HCT116 (cell line): Measurements from ENCODE around the gene TMEM178B. TPM values are rescaled to one million over a fixed set of nuclear protein-coding genes. Genes with fewer than 3 reads are reported as not detected.

Source experiments
- ATAC-seq: fragments of 200-7000 bp; cut with Tn5 transposase; 2 replicates; pipeline ENCODE4 v1.9.1; 2020; ENCODE audit warnings: mild to moderate bottlenecking, moderate library complexity
- BruUV-seq: library from RNA; stranded (reverse); fragments of 400-500 nt; replicated peaks from 2 replicates; lab custom pipeline; 2021; lab: Mats Ljungman, UMichigan
- CTCF ChIA-PET: fragments of 300-600 bp; sonication (Branson Sonifier 250); formaldehyde crosslinking; loops from one replicate; lab custom pipeline; 2021; ENCODE audit warnings: antibody characterized with exemption; lab: Charles Lee
- POLR2A ChIA-PET: fragments of 300-600, 350-600 bp; sonication (Branson Sonifier 250); formaldehyde crosslinking; loops from one replicate; lab custom pipeline; 2021; ENCODE audit warnings: antibody characterized with exemption; lab: Charles Lee
- RAD21 ChIA-PET, 2 experiments: fragments of 300-600 bp; sonication (Branson Sonifier 250); formaldehyde crosslinking; loops; one replicate each; lab custom pipeline; 2023; ENCODE audit warnings: low total read pairs in 2 of 2; ENCODE audit not compliant: uncharacterized antibody in 2 of 2, unreplicated experiment in 2 of 2, low non-redundant PET in 1 of 2; lab: Charles Lee
- DNase-seq: peaks from one replicate; pipeline ENCODE4 v3.0.0-alpha.2; 2010; ENCODE audit warnings: low read depth, low spot score
- H2AFZ ChIP-seq: fragments of 200-600 bp; shearing (Covaris generic), sonication (generic); 2 replicates; pipeline ENCODE4 v1.6.1; 2017; ENCODE audit warnings: low read depth, mixed run types, mixed read lengths, antibody characterized with exemption, low read length; ENCODE audit not compliant: poor library complexity, severe bottlenecking
- H3K27ac ChIP-seq: 2 replicates; pipeline ENCODE4 v1.5.1; 2012; ENCODE audit warnings: low read depth, low read length
- H3K27me3 ChIP-seq: fragments of 200-600 bp; sonication (generic); 2 replicates; pipeline ENCODE4 v1.6.1; 2016; ENCODE audit warnings: mixed run types, low read length, mixed read lengths; ENCODE audit not compliant: insufficient read depth
- H3K36me3 ChIP-seq, 2 experiments: fragments of 200-500 bp in 1 of 2; fragments of 200-600 bp in 1 of 2; sonication (Bioruptor generic) in 1 of 2; sonication (generic) in 1 of 2; 2 replicates each; pipeline versions ENCODE4 v1.5.1 to v1.6.1; 2014 to 2016; ENCODE audit warnings: low read length in 2 of 2, inconsistent platforms in 1 of 2, mixed read lengths in 1 of 2, mixed run types in 1 of 2; ENCODE audit not compliant: insufficient read depth in 2 of 2, control insufficient read depth in 1 of 2
- H3K4me1 ChIP-seq, 2 experiments: fragments of 200-600 bp in 1 of 2; sonication (generic) in 1 of 2; 2 replicates each; pipeline versions ENCODE4 v1.5.1 to v1.6.1; 2012 to 2017; ENCODE audit warnings: low read length in 2 of 2, inconsistent platforms in 1 of 2, mild to moderate bottlenecking in 1 of 2, mixed read lengths in 1 of 2, mixed run types in 1 of 2, moderate library complexity in 1 of 2; ENCODE audit not compliant: insufficient read depth in 2 of 2, control insufficient read depth in 1 of 2
- H3K4me2 ChIP-seq: fragments of 200-600 bp; sonication (generic); 2 replicates; pipeline ENCODE4 v1.6.1; 2017; ENCODE audit warnings: mixed run types, low read length, mixed read lengths
- H3K4me3 ChIP-seq, 2 experiments: fragments of 200-600 bp in 1 of 2; sonication (generic) in 1 of 2; replicated peaks in 1 of 2; 2 replicates each; pipeline ENCODE4 v1.5.1; 2011 to 2016; ENCODE audit warnings: low read length in 2 of 2, control low read depth in 1 of 2, low read depth in 1 of 2, mild to moderate bottlenecking in 1 of 2, mixed read lengths in 1 of 2, mixed run types in 1 of 2
- H3K79me2 ChIP-seq: fragments of 200-600 bp; sonication (generic); 2 replicates; pipeline ENCODE4 v1.6.1; 2017; ENCODE audit warnings: mild to moderate bottlenecking, mixed run types, low read length, moderate library complexity, mixed read lengths; ENCODE audit not compliant: insufficient read depth
- H3K9ac ChIP-seq: fragments of 200-600 bp; sonication (generic); 2 replicates; pipeline ENCODE4 v1.6.1; 2016; ENCODE audit warnings: low read length, mixed read lengths
- H3K9me2 ChIP-seq: fragments of 200-600 bp; sonication (generic), shearing (Covaris generic); 2 replicates; pipeline ENCODE4 v1.6.1; 2017; ENCODE audit warnings: mixed run types, mild to moderate bottlenecking, moderate library complexity; ENCODE audit not compliant: insufficient read depth
- H3K9me3 ChIP-seq, 2 experiments: fragments of 200-500 bp in 1 of 2; fragments of 200-600 bp in 1 of 2; sonication (Bioruptor generic) in 1 of 2; sonication (generic) in 1 of 2; 2 replicates each; pipeline ENCODE4 v1.6.1; 2014 to 2017; ENCODE audit warnings: low read length in 2 of 2, mixed read lengths in 2 of 2, inconsistent platforms in 1 of 2, low read depth in 1 of 2, mild to moderate bottlenecking in 1 of 2, mixed run types in 1 of 2, moderate library complexity in 1 of 2; ENCODE audit not compliant: control insufficient read depth in 1 of 2, insufficient read depth in 1 of 2
- H4K20me1 ChIP-seq: fragments of 200-600 bp; sonication (generic), shearing (Covaris generic); 2 replicates; pipeline ENCODE4 v1.6.1; 2017; ENCODE audit warnings: mixed run types, mild to moderate bottlenecking, moderate library complexity; ENCODE audit not compliant: insufficient read depth
- EGR1 ChIP-seq: IDR thresholded peaks from 2 replicates; pipeline ENCODE4 v1.6.1; 2012; ENCODE audit warnings: low read depth
- ELF1 ChIP-seq: IDR thresholded peaks from 2 replicates; pipeline ENCODE4 v1.6.1; 2012; ENCODE audit warnings: low read depth, borderline replicate concordance
- EZH2 ChIP-seq: fragments of 200-600 bp; sonication (generic); IDR thresholded peaks from 2 replicates; pipeline ENCODE4 v1.6.1; 2017; ENCODE audit warnings: antibody characterized with exemption, mixed run types
- FOSL1 ChIP-seq: IDR thresholded peaks from 2 replicates; pipeline ENCODE4 v1.6.1; 2012; ENCODE audit warnings: low read depth
- JUND ChIP-seq: IDR thresholded peaks from 2 replicates; pipeline ENCODE4 v1.6.1; 2012
- RAD21 ChIP-seq: IDR thresholded peaks from 2 replicates; pipeline ENCODE4 v1.6.1; 2012; ENCODE audit warnings: low read depth, mild to moderate bottlenecking
- REST ChIP-seq: IDR thresholded peaks from 2 replicates; pipeline ENCODE4 v1.6.1; 2012; ENCODE audit warnings: low read depth
- SRF ChIP-seq: IDR thresholded peaks from 2 replicates; pipeline ENCODE4 v1.6.1; 2012; ENCODE audit warnings: low read depth
- TCF7L2 ChIP-seq: IDR thresholded peaks from 2 replicates; pipeline ENCODE4 v1.7.0; 2011; ENCODE audit warnings: borderline replicate concordance, inconsistent platforms; ENCODE audit not compliant: insufficient read depth, insufficient read length; ENCODE audit errors: extremely low read depth
- ZFX ChIP-seq: fragments of 450-650 bp; IDR thresholded peaks from 2 replicates; pipeline ENCODE4 v1.6.1; 2017
- intact Hi-C: fragments of 100-400 bp; cut with micrococcal nuclease; formaldehyde crosslinking; loops from 2 replicates; pipeline ENCODE4 v1.10.0; 2022
- total RNA-seq: library from RNA; stranded (reverse); gene quantifications from one replicate; pipeline ENCODE4 v1.2.1, GENCODE V29; 2021; ENCODE audit not compliant: unreplicated experiment
- TF ChIP-seq, protein P1 (sequence below): IDR thresholded peaks from 2 replicates; pipeline ENCODE4 v1.6.1; 2011; ENCODE audit warnings: mild to moderate bottlenecking, low read length, moderate library complexity; ENCODE audit not compliant: insufficient replicate concordance; ENCODE audit errors: extremely low read depth

The TMEM178B gene
- total RNA-seq, 1 experiment from 2014 or later = 0.02 TPM

DNA sequence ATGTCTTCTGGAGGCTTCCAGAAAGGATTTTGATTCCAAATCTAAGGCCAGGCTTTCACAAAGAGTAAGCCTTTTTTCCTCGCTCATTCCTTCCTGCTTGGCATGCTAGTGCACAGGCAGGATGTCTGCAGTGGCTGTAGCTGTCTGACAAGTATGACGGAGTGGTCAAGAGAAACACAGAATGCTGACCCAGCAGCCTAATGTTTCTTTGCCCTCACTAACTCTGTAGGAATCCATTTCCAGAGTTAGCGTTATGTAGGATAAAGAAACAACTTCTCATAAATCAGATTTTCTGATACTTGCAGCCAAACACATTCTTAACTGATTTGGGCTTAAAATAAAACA is 286.5 kb downstream of the TMEM178B start:
- Histone ChIP-seq H3K9me2 (no peaks in the 10 kb centered on the region), H3K4me3 (no peak overlapping the region), H2AFZ (no peak overlapping the region), H3K36me3 (no peaks in the 10 kb centered on the region), H3K4me1 (no peaks in the 10 kb centered on the region), H3K27me3 (no peaks in the 10 kb centered on the region), H3K9me3 (no peaks in the 10 kb centered on the region), H3K79me2 (no peaks in the 10 kb centered on the region), H3K9ac (no peak overlapping the region), H3K27ac (no peak overlapping the region), H4K20me1 (no peaks in the 10 kb centered on the region), H3K4me2 (no peak overlapping the region)
- ATAC-seq (no peak), DNase-seq (no peak)
- ChIA-PET CTCF (no interaction called here), POLR2A (no interaction called here), RAD21 (no interaction called here)
- no peak for TF ChIP-seq REST
- no peak for TF ChIP-seq EGR1
- TF ChIP-seq SRF = no peak
- no peak for TF ChIP-seq EZH2
- no peak for TF ChIP-seq ZFX
- TF ChIP-seq, protein P1, sequence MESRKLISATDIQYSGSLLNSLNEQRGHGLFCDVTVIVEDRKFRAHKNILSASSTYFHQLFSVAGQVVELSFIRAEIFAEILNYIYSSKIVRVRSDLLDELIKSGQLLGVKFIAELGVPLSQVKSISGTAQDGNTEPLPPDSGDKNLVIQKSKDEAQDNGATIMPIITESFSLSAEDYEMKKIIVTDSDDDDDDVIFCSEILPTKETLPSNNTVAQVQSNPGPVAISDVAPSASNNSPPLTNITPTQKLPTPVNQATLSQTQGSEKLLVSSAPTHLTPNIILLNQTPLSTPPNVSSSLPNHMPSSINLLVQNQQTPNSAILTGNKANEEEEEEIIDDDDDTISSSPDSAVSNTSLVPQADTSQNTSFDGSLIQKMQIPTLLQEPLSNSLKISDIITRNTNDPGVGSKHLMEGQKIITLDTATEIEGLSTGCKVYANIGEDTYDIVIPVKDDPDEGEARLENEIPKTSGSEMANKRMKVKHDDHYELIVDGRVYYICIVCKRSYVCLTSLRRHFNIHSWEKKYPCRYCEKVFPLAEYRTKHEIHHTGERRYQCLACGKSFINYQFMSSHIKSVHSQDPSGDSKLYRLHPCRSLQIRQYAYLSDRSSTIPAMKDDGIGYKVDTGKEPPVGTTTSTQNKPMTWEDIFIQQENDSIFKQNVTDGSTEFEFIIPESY = no peak
- no peak for TF ChIP-seq JUND
- no peak for TF ChIP-seq RAD21
- no peak for TF ChIP-seq FOSL1
- no peak for TF ChIP-seq TCF7L2
- no peak for TF ChIP-seq ELF1
- intact Hi-C loops = no loop called here
- no TSS peak for BruUV-seq
